ENCODE data around the gene DZIP1. TPM values are rescaled to one million over a fixed set of nuclear protein-coding genes. Genes with fewer than 3 reads are reported as not detected.

Gene DZIP1
- total RNA-seq, 1 donor: 38.9 TPM

DNA sequence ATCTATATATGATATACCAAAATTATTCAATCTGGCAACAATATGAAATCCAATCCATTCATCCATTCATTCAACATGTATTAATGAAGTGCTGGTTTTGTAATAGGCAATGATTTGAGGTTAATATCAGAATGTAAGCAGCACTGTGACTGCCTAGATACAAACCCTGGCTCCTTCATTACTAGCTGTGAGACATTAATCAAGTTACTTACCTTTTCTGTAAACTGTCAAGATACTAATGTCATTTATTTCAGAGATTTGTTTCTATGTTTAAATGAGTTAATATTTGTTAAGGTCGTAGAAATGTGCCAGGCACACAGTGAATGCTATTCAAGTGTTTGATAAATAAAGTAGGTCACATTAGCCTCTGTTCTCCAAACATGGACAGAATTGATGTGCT lies 51.0 kb downstream of the DZIP1 start:
- DNase-seq (ENCODE audit: low read depth): no peak
- no peak overlapping the region for H3K4me3 ChIP-seq (ENCODE audit: low read depth, low read length)
- TF ChIP-seq, protein P1, sequence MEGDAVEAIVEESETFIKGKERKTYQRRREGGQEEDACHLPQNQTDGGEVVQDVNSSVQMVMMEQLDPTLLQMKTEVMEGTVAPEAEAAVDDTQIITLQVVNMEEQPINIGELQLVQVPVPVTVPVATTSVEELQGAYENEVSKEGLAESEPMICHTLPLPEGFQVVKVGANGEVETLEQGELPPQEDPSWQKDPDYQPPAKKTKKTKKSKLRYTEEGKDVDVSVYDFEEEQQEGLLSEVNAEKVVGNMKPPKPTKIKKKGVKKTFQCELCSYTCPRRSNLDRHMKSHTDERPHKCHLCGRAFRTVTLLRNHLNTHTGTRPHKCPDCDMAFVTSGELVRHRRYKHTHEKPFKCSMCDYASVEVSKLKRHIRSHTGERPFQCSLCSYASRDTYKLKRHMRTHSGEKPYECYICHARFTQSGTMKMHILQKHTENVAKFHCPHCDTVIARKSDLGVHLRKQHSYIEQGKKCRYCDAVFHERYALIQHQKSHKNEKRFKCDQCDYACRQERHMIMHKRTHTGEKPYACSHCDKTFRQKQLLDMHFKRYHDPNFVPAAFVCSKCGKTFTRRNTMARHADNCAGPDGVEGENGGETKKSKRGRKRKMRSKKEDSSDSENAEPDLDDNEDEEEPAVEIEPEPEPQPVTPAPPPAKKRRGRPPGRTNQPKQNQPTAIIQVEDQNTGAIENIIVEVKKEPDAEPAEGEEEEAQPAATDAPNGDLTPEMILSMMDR (IDR thresholded peaks at IDR 0.05; ENCODE audit: insufficient read depth, low read depth, low read length): no peak

DNA sequence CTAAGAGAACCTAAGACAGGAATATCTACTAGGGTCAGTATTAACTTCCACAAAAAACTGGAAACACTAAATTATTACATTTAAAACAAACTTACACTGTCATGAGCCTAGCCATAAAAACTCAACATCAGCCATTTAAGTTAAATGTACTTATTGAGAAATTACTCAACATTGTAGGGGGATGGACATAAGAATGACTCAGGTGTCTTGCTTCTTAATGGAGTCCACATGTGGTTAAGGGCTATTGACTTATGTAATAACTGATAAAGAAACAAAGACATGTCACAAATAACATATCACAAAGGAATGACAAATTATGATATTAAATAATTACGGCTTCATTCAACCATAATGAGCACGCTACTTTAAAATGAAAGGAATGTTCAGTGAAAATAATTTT lies 55.8 kb downstream of the DZIP1 start:
- TF ChIP-seq, protein P1 (IDR thresholded peaks at IDR 0.05; ENCODE audit: insufficient read depth, low read depth, low read length): no peak
- no peak overlapping the region for H3K4me3 ChIP-seq (ENCODE audit: low read depth, low read length)
- DNase-seq (ENCODE audit: low read depth): peak; percentile 10

DNA sequence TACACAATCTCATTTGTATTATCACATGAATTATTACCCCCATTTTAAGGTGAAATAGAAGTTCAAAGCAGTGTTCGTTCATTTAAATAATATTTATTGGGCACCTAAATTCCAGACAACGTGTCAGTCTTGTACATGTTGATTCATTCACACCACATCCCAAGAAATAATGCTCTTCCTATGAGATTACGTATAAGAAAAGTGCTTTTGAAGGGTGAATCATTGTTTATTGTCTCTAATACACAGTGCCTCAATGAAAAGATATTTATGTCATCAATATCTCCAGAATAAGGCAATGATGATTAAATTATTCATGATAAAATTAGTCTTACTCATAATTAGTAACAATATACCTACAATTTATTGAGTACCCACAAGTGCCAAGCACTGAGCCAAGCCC lies 56.4 kb downstream of the DZIP1 start:
- DNase-seq (ENCODE audit: low read depth): no peak
- TF ChIP-seq, protein P1 (IDR thresholded peaks at IDR 0.05; ENCODE audit: insufficient read depth, low read depth, low read length): no peak
- no peak overlapping the region for H3K4me3 ChIP-seq (ENCODE audit: low read depth, low read length)

DNA sequence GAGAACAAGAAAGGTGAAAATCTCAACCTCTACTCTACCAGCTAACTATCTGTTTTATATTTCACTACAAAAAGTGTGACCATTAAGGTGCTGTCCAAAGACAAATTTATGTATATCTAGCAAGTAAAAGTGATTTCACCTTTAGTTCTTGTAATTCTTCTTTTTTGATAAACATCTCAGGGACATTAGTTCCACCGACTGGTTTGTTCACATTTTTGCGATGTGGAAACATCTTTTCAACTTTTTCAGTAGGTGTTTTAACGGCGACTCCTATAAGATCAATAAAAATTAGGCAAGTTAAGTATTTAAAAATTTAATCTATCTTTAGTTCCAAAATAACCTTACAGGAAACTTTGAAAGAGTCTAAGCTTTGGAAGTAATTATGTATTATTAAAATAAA lies 58.6 kb downstream of the DZIP1 start:
- TF ChIP-seq, protein P1 (IDR thresholded peaks at IDR 0.05; ENCODE audit: insufficient read depth, low read depth, low read length): no peak
- H3K4me3 ChIP-seq (ENCODE audit: low read depth, low read length): no peak overlapping the region
- no peak for DNase-seq (ENCODE audit: low read depth)

DNA sequence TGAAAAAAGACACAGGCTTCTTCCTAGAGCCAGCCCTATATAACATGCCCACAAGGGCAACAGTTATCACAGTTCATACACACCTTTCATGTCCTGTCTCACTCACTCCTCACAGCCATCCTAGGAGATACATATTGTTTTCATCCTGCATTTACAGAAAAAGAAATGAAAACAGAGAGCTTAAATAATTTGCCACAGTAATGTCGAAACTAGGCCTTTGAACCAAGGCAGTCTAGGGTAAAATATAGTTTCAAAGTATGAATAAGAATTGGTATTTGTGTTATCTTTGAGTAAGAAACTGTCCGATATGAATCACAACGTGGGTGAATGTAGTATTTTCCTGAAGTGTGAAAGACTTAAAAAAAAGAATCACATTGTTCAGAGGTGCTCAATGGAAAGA lies 65.2 kb downstream of the DZIP1 start:
- no peak overlapping the region for H3K4me3 ChIP-seq (ENCODE audit: low read depth, low read length)
- DNase-seq (ENCODE audit: low read depth): no peak
- TF ChIP-seq, protein P1 (IDR thresholded peaks at IDR 0.05; ENCODE audit: insufficient read depth, low read depth, low read length): no peak

DNA sequence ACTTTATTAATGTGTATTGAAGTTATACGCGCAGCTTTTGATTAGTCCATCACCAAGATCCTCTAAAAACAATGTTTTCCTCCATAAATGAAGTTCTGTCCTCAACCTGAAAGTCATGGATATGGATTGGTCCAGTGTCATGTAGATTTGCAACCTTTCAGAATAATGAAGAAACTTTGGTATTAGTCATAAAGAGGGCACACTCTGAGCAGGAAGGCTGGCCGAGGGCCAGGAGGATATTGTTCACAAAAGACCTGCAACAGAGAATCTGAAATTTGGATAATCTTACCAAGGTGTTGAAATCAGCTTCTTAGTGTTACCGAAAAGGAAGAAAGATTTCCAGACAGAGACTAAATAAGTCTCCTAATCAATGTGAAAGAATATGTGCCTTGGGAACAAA lies 71.3 kb downstream of the DZIP1 start:
- TF ChIP-seq, protein P1 (IDR thresholded peaks at IDR 0.05; ENCODE audit: insufficient read depth, low read depth, low read length): no peak
- DNase-seq (ENCODE audit: low read depth): no peak
- no peak overlapping the region for H3K4me3 ChIP-seq (ENCODE audit: low read depth, low read length)

DNA sequence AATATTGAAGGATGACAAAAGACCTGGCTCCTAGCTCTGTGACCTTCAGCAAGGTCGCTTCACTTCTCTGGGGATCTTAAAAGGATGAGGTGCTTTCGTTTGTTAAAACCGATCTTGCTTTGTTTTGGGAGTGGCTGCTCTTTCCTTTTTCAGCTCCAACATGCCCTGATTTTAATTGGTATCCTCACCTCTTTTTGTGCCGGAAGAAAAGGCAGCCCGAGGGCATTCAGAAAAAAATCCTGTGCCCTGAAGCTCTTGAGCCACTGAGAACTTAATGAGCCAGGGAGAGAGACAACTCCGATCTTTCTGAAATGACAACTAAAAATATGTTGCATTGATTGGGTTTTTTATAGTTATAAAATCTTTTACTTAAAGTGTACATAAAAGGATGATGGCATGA lies 72.6 kb downstream of the DZIP1 start:
- DNase-seq (ENCODE audit: low read depth): no peak
- TF ChIP-seq, protein P1 (IDR thresholded peaks at IDR 0.05; ENCODE audit: insufficient read depth, low read depth, low read length): no peak
- no peak overlapping the region for H3K4me3 ChIP-seq (ENCODE audit: low read depth, low read length)
